ENCODE measurements around the gene DIS3L2. TPM values are rescaled to one million over a fixed set of nuclear protein-coding genes. Genes with fewer than 3 reads are reported as not detected.

DIS3L2 gene
- total and polyA plus RNA-seq, 7 donors, result 10.7 to 20.8 (median 16.0) TPM

GRCh38 chr2:232304236-232304635 is 342.7 kb downstream of the DIS3L2 start:
- no peak for ATAC-seq
- no peaks in the 10 kb centered on the region for H3K27me3 ChIP-seq (ENCODE audit: insufficient read depth in 3 of 3, low read length in 2 of 3)

GRCh38 chr2:232306741-232307305 is 345.3 kb downstream of the DIS3L2 start:
- 73 to 85% (median 80%) methylated on average over 7 of the region's 7 CpGs for WGBS, 3 donors
- Histone ChIP-seq H3K27ac (no peak overlapping the region), H3K9me3 (peaks cover 5% of the 10 kb centered on the region), H3K27me3 (ENCODE audit: insufficient read depth in 3 of 3, low read length in 2 of 3) (no peaks in the 10 kb centered on the region), H3K36me3 (ENCODE audit: insufficient read depth in 1 of 2, low read depth in 1 of 2) (no peaks in the 10 kb centered on the region), H3K4me1 (no peaks in the 10 kb centered on the region), H3K4me3 (no peak overlapping the region)
- no peak for TF ChIP-seq CTCF (IDR thresholded peaks at IDR 0.05)
- peak in 2 of 4 donors; percentile 36 to 54 for ATAC-seq
- no peak for DNase-seq
- intact Hi-C loops (cut with DNase I), result no loop called here

More at GRCh38 chr2:232304236-232304635, 342.7 kb downstream of the DIS3L2 start:
- 95 to 96% (median 96%) methylated on average over 6 of the region's 6 CpGs for WGBS, 3 donors
- no peak for DNase-seq
- Histone ChIP-seq H3K4me3 (no peak overlapping the region), H3K27ac (no peak overlapping the region), H3K9me3 (peaks cover 5% of the 10 kb centered on the region), H3K4me1 (no peaks in the 10 kb centered on the region), H3K36me3 (ENCODE audit: insufficient read depth in 1 of 2, low read depth in 1 of 2) (peaks cover 0 to 22% of the 10 kb centered on the region in 2 donors)
- no peak for TF ChIP-seq CTCF (IDR thresholded peaks at IDR 0.05)
- intact Hi-C loops (cut with DNase I), result no loop called here

GRCh38 chr2:232307854-232308253 is 346.3 kb downstream of the DIS3L2 start:
- WGBS, 3 donors, result 43 to 67% (median 51%) methylated on average over 3 of the region's 3 CpGs
- no peaks in the 10 kb centered on the region for H3K36me3 ChIP-seq (ENCODE audit: insufficient read depth in 1 of 2, low read depth in 1 of 2)
- H3K9me3 ChIP-seq, result peaks cover 10% of the 10 kb centered on the region
- H3K4me3 ChIP-seq, result no peak overlapping the region
- DNase-seq (no peak), ATAC-seq (peak in 1 of 4 donors; percentile 39)
- H3K4me1 ChIP-seq, result no peaks in the 10 kb centered on the region
- H3K27me3 ChIP-seq (ENCODE audit: insufficient read depth in 3 of 3, low read length in 2 of 3), result no peaks in the 10 kb centered on the region
- no peak overlapping the region for H3K27ac ChIP-seq
- intact Hi-C loops (cut with DNase I), result no loop called here
- TF ChIP-seq CTCF (IDR thresholded peaks at IDR 0.05), result no peak

- intact Hi-C loops (cut with DNase I), result no loop called here
- no peak for DNase-seq
- 95 to 96% (median 95%) methylated on average over 3 of the region's 3 CpGs for WGBS, 3 donors
- Histone ChIP-seq H3K4me1 (no peaks in the 10 kb centered on the region), H3K27ac (no peak overlapping the region), H3K36me3 (ENCODE audit: insufficient read depth in 1 of 2, low read depth in 1 of 2) (no peaks in the 10 kb centered on the region), H3K4me3 (no peak overlapping the region), H3K9me3 (peaks cover 15% of the 10 kb centered on the region), H3K27me3 (ENCODE audit: insufficient read depth in 3 of 3, low read length in 2 of 3) (no peaks in the 10 kb centered on the region)
- no peak for TF ChIP-seq CTCF (IDR thresholded peaks at IDR 0.05)
- no peak for ATAC-seq
Measured at GRCh38 chr2:232308986-232309385, 347.5 kb downstream of the DIS3L2 start.

GRCh38 chr2:232309592-232309991 is 348.1 kb downstream of the DIS3L2 start:
- no peak overlapping the region for H3K4me3 ChIP-seq
- intact Hi-C loops (cut with DNase I), result no loop called here
- no peak for TF ChIP-seq CTCF (IDR thresholded peaks at IDR 0.05)
- no peaks in the 10 kb centered on the region for H3K36me3 ChIP-seq (ENCODE audit: insufficient read depth in 1 of 2, low read depth in 1 of 2)
- peaks cover 11% of the 10 kb centered on the region for H3K9me3 ChIP-seq
- peaks cover 3% of the 10 kb centered on the region for H3K4me1 ChIP-seq
- 78 to 88% (median 87%) methylated on average over 4 of the region's 4 CpGs for WGBS, 3 donors
- DNase-seq (no peak), ATAC-seq (peak in 1 of 4 donors; percentile 34)
- no peak overlapping the region for H3K27ac ChIP-seq
- no peaks in the 10 kb centered on the region for H3K27me3 ChIP-seq (ENCODE audit: insufficient read depth in 3 of 3, low read length in 2 of 3)
